MG63 (cell line): ENCODE results near the gene SLC9A1. TPM values are rescaled to one million over a fixed set of nuclear protein-coding genes. Genes with fewer than 3 reads are reported as not detected.

ENCODE experiments used
- total RNA-seq: library from RNA; depleted of rRNA; stranded (reverse); fragments of >200 nt; shearing (Covaris generic); gene quantifications from 2 replicates; pipeline ENCODE4 v1.2.3, GENCODE V29; 2014; ENCODE audit warnings: low replicate concordance; rRNA removed

The SLC9A1 gene
- total RNA-seq, 1 experiment from 2014 or later = 2.9 TPM

Other genes starting within 250 kb of the SLC9A1 start
- not detected in 2 replicates for gene NR0B2, start 241.2 kb downstream of the SLC9A1 start, total RNA-seq
- gene NUDC, start 233.4 kb downstream of the SLC9A1 start, total RNA-seq = 19.1 and 33.9 TPM in 2 replicates
- not detected in 2 replicates for gene KDF1, start 194.7 kb downstream of the SLC9A1 start, total RNA-seq
- gene TRNP1, start 161.4 kb downstream of the SLC9A1 start, total RNA-seq = 4.7 and 8.8 TPM in 2 replicates
- gene TENT5B, start 142.3 kb downstream of the SLC9A1 start, total RNA-seq = 0.86 and 2.4 TPM in 2 replicates
- gene WDTC1, start 79.5 kb upstream of the SLC9A1 start, total RNA-seq = 14.9 and 15.8 TPM in 2 replicates
- gene TMEM222, start 167.0 kb upstream of the SLC9A1 start, total RNA-seq = 31.8 and 54.2 TPM in 2 replicates
- gene SYTL1, start 186.9 kb upstream of the SLC9A1 start, total RNA-seq = not detected in 2 replicates
- gene MAP3K6, start 211.8 kb upstream of the SLC9A1 start, total RNA-seq = 11.5 and 26.9 TPM in 2 replicates
- not detected in 2 replicates for gene FCN3, start 219.7 kb upstream of the SLC9A1 start, total RNA-seq
- gene CD164L2, start 228.2 kb upstream of the SLC9A1 start, total RNA-seq = not detected in 2 replicates
- not detected in 2 replicates for gene GPR3, start 237.5 kb upstream of the SLC9A1 start, total RNA-seq